ENCODE data around the gene PSME2.
A peak's percentile ranks its signal among the peaks of the same experiment; 100 is the strongest.

The PSME2 gene

GRCh38 chr14:24151404-24152080, 5.1 kb upstream of the PSME2 start:
- no peak for DNase-seq (ENCODE audit: low spot score)

GRCh38 chr14:24150993-24151392, 4.6 kb upstream of the PSME2 start:
- DNase-seq (ENCODE audit: low spot score) = no peak

DNA sequence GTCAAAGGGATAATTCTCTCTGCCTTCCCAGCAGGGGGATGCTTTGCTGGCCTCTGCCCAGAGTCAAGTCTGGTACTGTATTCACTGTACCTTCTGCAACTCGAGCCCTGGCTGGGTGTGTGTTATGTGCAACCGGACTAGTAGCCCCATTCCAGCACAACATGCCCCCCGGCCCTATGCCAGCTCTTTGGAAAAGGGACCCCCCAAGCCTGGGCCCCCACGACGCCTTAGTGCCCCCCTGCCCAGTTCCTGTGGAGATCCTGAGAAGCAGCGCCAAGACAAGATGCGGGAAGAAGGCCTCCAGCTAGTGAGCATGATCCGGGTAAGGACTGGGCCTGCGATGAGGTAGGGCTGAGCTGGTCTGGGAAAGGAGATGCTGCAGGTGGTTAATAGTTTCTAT, 4.2 kb upstream of the PSME2 start:
- DNase-seq (ENCODE audit: low spot score) = no peak

GRCh38 chr14:24150061-24150460, 3.7 kb upstream of the PSME2 start:
- DNase-seq (ENCODE audit: low spot score) = no peak

DNA sequence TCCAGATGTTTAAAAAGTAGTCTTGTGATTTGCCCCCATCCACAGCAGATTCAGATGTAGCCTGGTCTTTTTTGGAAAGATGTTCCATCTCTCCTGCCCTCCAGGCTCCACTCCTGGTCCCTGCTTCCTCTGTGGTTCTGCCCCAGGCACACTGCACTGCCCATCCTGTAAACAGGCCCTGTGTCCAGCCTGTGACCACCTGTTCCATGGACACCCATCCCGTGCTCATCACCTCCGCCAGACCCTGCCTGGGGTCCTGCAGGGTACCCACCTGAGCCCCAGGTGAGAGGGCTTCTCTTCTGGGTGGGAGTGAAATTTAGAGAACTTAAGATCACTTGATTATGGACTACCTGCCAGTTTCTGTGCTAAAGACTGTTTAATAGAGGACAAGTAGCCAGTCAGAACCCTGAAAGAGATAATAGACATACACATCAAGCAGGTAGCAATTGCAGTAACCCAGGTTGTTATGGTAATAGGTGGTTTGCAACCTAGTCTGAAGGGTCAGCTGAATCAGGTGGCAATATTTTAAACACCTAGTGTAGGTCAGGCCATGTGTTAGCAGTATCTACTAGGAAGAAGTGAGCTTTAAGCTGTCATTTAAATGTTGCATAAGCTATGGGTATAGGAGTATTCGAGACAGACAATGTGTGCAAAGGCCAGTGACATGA, 3.0 kb upstream of the PSME2 start:
- DNase-seq (ENCODE audit: low spot score) = no peak

GRCh38 chr14:24147761-24148428, 1.5 kb upstream of the PSME2 start:
- no peak for DNase-seq (ENCODE audit: low spot score)

DNA sequence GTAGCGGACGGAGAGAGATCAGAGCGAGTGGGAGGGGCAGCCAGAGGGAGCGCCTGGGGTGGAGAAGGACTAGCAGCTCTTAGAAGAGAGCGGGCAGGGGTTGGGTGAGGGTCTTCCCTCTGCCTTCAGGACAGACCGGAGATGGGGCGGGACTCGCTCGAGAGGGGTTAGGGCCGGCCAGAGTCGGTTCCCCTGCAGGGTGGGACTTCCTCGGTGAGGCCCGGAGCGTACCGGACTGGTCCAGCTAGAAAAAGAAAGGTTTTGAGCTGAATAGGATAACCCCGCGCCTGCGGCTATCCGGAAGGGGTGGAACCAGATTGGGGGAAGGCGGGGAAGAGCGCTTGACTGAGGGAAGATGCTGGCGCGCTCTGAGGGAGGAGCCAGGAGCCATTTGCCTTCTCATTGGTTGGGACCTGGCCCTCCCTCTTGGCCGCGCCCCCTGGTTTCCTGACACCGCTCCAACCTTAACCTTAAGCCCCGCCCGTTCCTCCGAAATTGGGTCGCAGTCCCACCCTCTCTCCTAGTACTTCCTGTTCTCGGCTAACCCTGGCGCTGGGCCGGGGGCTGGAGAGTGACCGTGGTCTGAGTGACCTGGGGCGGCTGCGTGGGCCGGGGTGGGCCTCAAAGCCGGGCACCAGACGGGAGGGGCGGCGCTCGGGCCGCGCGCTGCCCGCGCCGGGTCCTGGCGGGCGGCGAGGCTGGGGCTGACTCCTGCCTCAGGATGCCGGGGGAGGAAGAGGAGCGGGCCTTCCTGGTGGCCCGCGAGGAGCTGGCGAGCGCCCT, 759 bp upstream of the PSME2 start, which contains the start of gene RNF31:
Gene RNF31, plus strand, starts transcription at position 521 of the 783 bp plus-strand sequence. Its CDS starts 201 bp downstream, at position 722.
- peak; percentile 97 for DNase-seq (ENCODE audit: low spot score)

GRCh38 chr14:24145690-24146452, 539 bp downstream of the PSME2 start:
- DNase-seq (ENCODE audit: low spot score) = no peak

- no peak for DNase-seq (ENCODE audit: low spot score)
Measured at GRCh38 chr14:24145219-24145618, 1.2 kb downstream of the PSME2 start.

DNA sequence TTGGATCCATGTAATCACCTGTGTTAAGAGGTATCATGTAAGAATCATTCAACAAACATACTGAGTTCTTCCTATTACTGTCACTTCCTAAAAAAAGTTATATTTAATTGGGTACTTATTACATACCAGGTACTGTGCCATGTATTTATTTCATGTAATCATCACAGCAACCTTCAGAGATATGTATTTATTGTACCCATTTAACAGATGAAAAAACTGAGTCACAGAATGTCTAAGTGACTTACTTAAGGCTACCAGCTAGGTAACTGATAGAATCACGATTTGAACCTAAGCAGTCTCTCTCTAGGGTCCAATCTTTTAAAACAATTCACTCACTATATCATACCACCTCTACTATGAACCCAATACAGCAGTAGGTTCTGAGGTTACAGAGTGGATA, 2.0 kb downstream of the PSME2 start:
- no peak for DNase-seq (ENCODE audit: low spot score)

DNA sequence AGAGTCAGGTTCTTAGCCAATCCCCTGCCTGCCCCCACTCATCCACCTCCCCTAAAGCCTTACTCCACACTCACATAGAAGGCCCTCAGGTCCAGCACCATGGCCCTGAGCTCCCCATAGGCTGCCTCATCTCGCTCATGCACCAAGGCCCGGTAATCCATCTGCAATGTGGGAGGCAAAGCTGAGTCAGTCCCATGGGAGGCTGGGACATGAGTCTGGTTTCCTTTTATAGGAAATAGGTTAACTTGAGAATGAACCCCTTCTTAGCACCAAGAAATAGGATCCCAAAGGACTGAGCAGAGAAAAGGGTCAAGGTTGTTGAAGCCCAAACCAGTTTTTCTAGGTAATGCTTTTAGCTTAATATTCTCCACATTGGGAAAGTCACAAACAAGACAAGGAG, 2.9 kb downstream of the PSME2 start:
- DNase-seq (ENCODE audit: low spot score) = no peak

DNA sequence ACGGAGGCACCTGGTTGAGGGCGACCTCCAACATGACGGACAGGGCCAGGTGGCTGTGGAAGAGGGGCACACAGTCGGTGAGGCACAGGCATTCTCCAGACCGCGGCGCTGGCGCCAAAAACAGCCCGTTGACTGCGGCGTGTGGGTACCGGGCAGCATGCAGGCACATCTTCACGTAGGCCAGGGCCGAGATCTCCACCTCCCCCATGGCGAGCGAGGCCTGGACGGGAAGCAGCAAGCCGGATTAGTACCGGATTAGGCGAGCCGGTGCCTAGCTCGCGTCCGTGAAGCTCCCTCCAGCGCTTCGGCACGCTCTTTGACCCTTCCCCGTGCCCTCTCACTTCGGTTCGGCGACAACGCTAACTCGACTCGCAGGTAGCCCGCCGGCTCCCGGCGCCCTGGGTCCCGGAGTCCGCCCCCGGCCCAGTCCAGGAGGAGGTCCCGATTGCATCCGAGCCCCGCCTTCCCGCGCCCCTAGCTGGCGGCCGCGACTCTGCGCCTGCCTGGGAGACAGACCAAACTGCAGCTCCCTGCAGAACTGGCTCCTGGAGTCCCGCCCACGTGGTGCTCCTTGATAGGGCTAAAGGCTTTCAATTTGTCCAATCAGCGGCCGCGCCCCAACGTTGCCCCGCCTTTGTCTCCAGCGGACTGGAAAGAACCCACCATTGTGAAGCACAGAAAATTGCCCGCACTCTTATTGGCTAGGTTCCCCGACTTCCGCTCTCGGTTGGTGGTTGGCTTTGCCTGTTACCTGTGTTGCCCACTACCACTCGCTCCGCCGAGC, 5.1 kb downstream of the PSME2 start, which contains the start of gene EMC9:
Gene EMC9, minus strand, starts transcription at position 495 of the 784 bp plus-strand sequence. Its CDS starts 287 bp downstream, at position 208.
- DNase-seq (ENCODE audit: low spot score) = peak; percentile 99

DNA sequence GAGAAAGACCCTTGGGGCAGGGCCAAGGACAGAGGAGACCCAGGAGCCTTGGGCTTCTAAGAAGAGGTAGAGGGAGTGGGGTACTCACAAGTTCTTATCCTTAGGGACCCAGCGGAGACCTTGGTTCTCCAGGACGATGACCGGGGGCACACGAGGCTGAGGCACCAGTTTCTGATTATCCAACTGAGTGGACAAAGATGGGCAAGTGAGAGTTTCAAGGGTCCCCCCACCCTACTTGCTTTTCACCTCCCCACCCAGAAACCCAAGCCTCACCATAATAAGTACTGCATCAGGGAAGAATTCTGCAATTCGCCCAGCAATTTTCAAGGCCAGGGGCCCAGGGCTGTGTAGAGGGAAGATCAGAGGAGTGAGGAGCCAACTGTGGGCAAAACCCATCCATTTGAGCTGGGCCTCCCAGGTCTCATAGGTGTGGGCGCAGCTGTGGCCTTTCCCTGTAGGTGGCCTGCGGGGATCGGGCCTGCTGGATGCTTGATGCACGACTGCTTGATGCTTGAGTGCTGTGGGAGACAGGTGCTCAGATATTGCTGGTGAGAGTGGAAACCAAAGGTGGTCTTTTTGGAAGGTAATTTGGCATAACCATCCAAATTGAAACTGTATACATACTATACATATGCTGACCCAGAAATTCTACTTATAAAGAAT, 7.0 kb downstream of the PSME2 start:
- no peak for DNase-seq (ENCODE audit: low spot score)

GRCh38 chr14:24138396-24139271, 7.8 kb downstream of the PSME2 start:
- DNase-seq (ENCODE audit: low spot score) = no peak

DNA sequence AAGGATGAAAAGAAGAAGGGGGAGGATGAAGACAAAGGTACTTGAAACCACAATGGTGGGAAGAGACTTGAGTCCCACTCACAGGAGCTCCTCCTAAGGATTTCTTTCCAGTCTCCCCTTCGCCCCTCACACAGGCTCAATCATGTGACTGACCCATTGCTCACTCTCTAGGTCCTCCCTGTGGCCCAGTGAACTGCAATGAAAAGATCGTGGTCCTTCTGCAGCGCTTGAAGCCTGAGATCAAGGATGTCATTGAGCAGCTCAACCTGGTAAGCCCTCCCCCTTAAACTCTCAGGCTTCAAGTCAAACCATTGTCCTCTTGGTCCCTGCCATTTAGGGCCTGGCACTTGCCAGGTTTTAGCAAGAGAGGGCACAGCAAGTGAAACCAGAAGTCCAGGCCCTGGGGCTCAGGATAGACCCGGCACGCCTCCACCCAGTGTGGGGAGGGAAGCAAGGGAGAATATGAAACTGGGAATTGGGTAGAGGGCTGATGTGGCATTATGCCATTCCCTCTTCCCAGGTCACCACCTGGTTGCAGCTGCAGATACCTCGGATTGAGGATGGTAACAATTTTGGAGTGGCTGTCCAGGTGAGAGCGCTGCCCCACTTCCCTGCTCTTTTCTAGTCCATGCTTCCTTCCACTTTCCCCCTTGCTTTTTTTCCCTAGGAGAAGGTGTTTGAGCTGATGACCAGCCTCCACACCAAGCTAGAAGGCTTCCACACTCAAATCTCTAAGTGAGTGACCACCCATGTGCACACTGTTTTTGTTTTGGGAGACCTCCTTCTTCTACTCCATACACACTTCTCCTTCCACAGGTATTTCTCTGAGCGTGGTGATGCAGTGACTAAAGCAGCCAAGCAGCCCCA, 8.6 kb downstream of the PSME2 start:
- DNase-seq (ENCODE audit: low spot score) = no peak

DNA sequence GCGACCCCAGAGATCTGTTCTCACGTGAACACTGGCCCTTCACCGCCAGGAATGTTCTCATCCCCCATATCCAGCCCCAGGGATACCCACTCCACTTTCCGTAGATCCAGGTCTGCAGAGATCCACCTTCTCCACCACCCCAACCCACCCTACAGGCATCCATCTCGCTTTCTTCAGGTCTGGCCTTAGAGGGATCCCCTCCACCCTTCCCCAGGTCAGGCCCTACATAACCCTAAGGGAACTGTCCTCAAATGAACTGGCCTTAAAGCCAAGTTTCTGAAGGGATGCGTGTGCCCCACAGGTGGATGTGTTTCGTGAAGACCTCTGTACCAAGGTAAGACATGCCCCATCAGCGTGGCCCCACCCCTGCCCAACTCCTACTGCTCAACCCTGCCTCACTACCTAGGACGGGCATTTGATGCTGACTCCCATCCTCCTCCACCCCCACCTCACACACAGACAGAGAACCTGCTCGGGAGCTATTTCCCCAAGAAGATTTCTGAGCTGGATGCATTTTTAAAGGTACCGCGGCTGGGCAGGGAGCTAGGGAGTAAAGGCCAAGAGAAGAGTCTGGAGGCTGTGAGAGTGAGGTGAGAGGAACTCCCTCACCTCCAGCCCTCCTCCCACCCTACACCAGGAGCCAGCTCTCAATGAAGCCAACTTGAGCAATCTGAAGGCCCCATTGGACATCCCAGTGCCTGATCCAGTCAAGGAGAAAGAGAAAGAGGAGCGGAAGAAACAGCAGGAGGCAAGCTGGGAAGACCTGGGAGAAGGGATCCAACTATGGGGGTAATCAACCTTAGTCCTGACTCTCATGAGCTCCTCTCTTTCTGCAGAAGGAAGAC, 9.5 kb downstream of the PSME2 start:
- DNase-seq (ENCODE audit: low spot score) = no peak
